MCF 10A (cell line): ENCODE data around the gene TRPM3. TPM values are rescaled to one million over a fixed set of nuclear protein-coding genes. Genes with fewer than 3 reads are reported as not detected.

ENCODE experiments used
- BruUV-seq: library from RNA; stranded (reverse); fragments of 400-500 nt; replicated peaks from 2 replicates; lab custom pipeline; 2021; lab: Mats Ljungman, UMichigan
- CTCF ChIA-PET: fragments of 300-600 bp; sonication (Branson Sonifier 250); formaldehyde crosslinking; extraction: SDS; loops from one replicate; lab custom pipeline; 2021; ENCODE audit warnings: antibody characterized with exemption, inconsistent platforms; lab: Yijun Ruan, JAX
- POLR2A ChIA-PET: fragments of 300-600, 350-650 bp; sonication (Branson Sonifier 250); formaldehyde crosslinking; extraction: SDS; loops from one replicate; lab custom pipeline; 2020; ENCODE audit warnings: antibody characterized with exemption, inconsistent platforms; lab: Yijun Ruan, JAX
- DNase-seq: peaks from one replicate; pipeline ENCODE4 v3.0.0-alpha.2; 2018; ENCODE audit not compliant: unreplicated experiment
- H3K27ac Mint-ChIP-seq: one replicate; pipeline ENCODE4 v1.8.0; 2022; ENCODE audit warnings: mild to moderate bottlenecking, low read depth, mixed read lengths; ENCODE audit not compliant: unreplicated experiment
- H3K27me3 Mint-ChIP-seq: one replicate; pipeline ENCODE4 v1.8.0; 2022; ENCODE audit warnings: mixed read lengths; ENCODE audit not compliant: insufficient read depth, unreplicated experiment
- H3K36me3 Mint-ChIP-seq: one replicate; pipeline ENCODE4 v1.8.0; 2022; ENCODE audit warnings: mild to moderate bottlenecking, moderate library complexity, mixed read lengths; ENCODE audit not compliant: insufficient read depth, unreplicated experiment
- H3K4me1 Mint-ChIP-seq: one replicate; pipeline ENCODE4 v1.8.0; 2022; ENCODE audit warnings: mixed read lengths; ENCODE audit not compliant: insufficient read depth, unreplicated experiment
- H3K4me3 Mint-ChIP-seq: one replicate; pipeline ENCODE4 v1.8.0; 2022; ENCODE audit warnings: mild to moderate bottlenecking, moderate library complexity, mixed read lengths; ENCODE audit not compliant: unreplicated experiment
- H3K9me3 Mint-ChIP-seq: one replicate; pipeline ENCODE4 v1.8.0; 2022; ENCODE audit warnings: mixed read lengths; ENCODE audit not compliant: unreplicated experiment
- CTCF ChIP-seq: fragments of 200-600 bp; IDR thresholded peaks from one replicate; pipeline ENCODE4 v1.8.0; 2022; ENCODE audit warnings: antibody characterized with exemption, mild to moderate bottlenecking; ENCODE audit not compliant: unreplicated experiment
- intact Hi-C: fragments of 100-400 bp; cut with micrococcal nuclease; formaldehyde crosslinking; loops from 2 replicates; pipeline ENCODE4 v1.14.1; 2022
- total RNA-seq: library from RNA; stranded (reverse); gene quantifications from 2 replicates; pipeline ENCODE4 v1.2.3, GENCODE V29; 2022

The TRPM3 gene
- total RNA-seq, 1 experiment from 2014 or later, result 0.44 TPM

GRCh38 chr9:70535546-70536323 lies 585.7 kb downstream of the TRPM3 start:
- TF ChIP-seq CTCF, result no peak
- ChIA-PET CTCF (interaction anchor here (0.6 to 1.5 kb wide), 2 partner anchors 67 to 892 kb away, joined by 4 to 7 read pairs; no protein-coding TSS in a partner anchor), POLR2A (no interaction called here)
- BruUV-seq, result no TSS peak
- no peaks in the 10 kb centered on the region for H3K9me3 Mint-ChIP-seq
- peaks cover 5% of the 10 kb centered on the region for H3K4me1 Mint-ChIP-seq
- no peak for DNase-seq
- intact Hi-C loops, result no loop called here
- no peak overlapping the region for H3K27ac Mint-ChIP-seq
- no peaks in the 10 kb centered on the region for H3K27me3 Mint-ChIP-seq
- H3K36me3 Mint-ChIP-seq, result no peaks in the 10 kb centered on the region
- H3K4me3 Mint-ChIP-seq, result no peak overlapping the region

DNA sequence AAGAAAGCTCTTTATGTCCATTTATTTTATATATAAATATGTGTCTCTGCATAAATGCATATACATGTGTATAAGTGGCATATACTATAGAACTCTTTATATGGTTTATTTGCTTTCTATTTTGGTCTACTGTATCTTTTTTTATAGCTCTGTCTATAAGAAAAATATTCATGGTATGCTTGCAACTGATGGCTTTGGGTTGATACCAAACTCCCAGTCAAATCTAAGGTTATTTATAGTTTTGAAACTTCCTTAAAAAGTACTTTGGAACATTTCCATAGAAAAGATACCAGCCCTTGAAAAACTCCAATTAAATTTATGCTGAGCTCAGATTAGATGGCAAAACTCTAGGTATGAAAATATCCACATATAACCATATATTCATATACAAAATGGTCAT lies 587.0 kb downstream of the TRPM3 start:
- Mint-ChIP-seq H3K27ac (no peak overlapping the region), H3K27me3 (no peaks in the 10 kb centered on the region)
- intact Hi-C loops, result no loop called here

DNA sequence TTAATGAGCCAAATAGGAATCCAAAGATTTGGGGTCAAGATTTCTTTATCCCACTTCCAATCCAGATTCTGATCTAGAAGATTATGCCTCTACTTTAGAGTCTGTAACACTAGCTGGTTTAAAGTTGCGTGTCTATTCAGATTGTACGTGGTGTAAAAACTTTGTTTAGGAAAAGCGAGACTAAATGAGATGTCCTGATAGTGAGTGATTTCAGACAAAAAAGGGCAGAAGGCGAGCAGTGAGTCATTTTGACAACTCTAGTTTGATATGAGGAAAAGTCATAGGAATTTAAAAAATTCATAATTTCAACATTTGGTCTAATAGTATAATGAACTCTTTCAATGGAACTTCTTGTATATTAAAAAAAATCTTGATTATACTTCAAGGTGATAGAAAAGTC lies 587.4 kb downstream of the TRPM3 start:
- DNase-seq, result no peak
- intact Hi-C loops, result no loop called here
- ChIA-PET POLR2A (interaction anchor here (0.6 to 0.7 kb wide), 2 partner anchors 16 to 57 kb away, joined by 3 read pairs; no protein-coding TSS in a partner anchor), CTCF (no interaction called here)
- no peaks in the 10 kb centered on the region for H3K9me3 Mint-ChIP-seq
- BruUV-seq, result no TSS peak
- TF ChIP-seq CTCF, result no peak
- H3K4me3 Mint-ChIP-seq, result no peak overlapping the region
- H3K27me3 Mint-ChIP-seq, result no peaks in the 10 kb centered on the region
- H3K4me1 Mint-ChIP-seq, result peaks cover 5% of the 10 kb centered on the region
- no peak overlapping the region for H3K27ac Mint-ChIP-seq
- H3K36me3 Mint-ChIP-seq, result no peaks in the 10 kb centered on the region

More for the DNA sequence above, 587.0 kb downstream of the TRPM3 start:
- H3K9me3 Mint-ChIP-seq, result no peaks in the 10 kb centered on the region
- CTCF ChIA-PET, result no interaction called here
- peaks cover 5% of the 10 kb centered on the region for H3K4me1 Mint-ChIP-seq
- no peaks in the 10 kb centered on the region for H3K36me3 Mint-ChIP-seq
- no peak for DNase-seq
- BruUV-seq, result no TSS peak
- POLR2A ChIA-PET, result interaction anchor here (0.6 to 0.7 kb wide), 2 partner anchors 16 to 57 kb away, joined by 3 read pairs; no protein-coding TSS in a partner anchor
- TF ChIP-seq CTCF, result no peak
- no peak overlapping the region for H3K4me3 Mint-ChIP-seq

DNA sequence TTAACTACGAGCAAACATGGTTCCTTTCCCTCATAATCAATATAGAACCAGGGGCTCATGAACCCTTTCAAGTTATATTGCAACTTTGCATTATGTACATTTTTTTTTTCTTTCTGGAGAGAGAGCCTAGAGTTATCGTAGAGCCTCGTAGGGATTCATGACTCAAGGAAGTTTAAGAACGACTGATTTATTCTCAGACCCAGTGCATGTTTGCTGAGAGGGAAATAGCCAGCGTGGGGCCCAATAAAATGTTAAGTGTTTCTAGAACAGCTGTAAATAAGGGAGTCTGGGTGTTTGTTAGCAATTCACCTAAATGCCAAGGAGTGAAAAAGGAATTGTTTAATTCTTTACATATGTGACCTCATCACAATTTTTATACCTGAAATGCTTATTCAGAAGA lies 587.9 kb downstream of the TRPM3 start:
- intact Hi-C loops, result no loop called here
- no peak for TF ChIP-seq CTCF
- Mint-ChIP-seq H3K27ac (no peak overlapping the region), H3K36me3 (no peaks in the 10 kb centered on the region), H3K4me1 (peaks cover 5% of the 10 kb centered on the region), H3K27me3 (no peaks in the 10 kb centered on the region), H3K9me3 (no peaks in the 10 kb centered on the region), H3K4me3 (no peak overlapping the region)
- CTCF ChIA-PET, result interaction anchor here (0.6 kb wide), 1 partner anchor 19 kb away, joined by 6 read pairs; no protein-coding TSS in a partner anchor
- no TSS peak for BruUV-seq
- POLR2A ChIA-PET, result interaction anchor here (0.7 kb wide), 1 partner anchor 56 kb away, joined by 3 read pairs; no protein-coding TSS in a partner anchor
- DNase-seq, result no peak
